Stimulated activated CD4-positive, alpha-beta T cell treated with anti-CD3 and anti-CD28 coated beads, TNF-alpha, amount 100 ng/mL, for 4 hours (primary cell): ENCODE results near the gene RNU2-1.
"Not testable (repeated sequence)": the region's sequence is repeated elsewhere in the genome, so short reads cannot be mapped to it uniquely, and the experiment has no call there.

Experiments used
- DNase-seq, 3 experiments: peaks; one replicate each; pipeline ENCODE4 v3.0.0-alpha.2; 2020; ENCODE audit warnings: low read depth in 3 of 3

The RNU2-1 gene

DNA sequence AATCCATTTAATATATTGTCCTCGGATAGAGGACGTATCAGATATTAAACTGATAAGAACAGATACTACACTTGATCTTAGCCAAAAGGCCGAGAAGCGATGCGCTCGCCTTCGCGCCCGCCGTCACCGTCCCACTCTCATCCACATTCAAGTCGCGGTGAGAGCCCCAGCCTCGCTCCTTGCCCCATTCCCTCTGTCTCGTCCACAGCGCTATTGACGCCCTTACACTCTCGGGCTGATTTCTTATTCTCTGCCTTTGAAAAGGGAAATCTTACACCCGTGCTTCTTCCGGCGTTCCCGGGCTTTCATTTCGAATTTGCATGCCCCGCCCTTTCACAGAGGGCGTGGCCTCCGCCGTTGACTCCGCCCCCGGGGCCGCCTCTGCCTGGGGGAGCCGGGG is at the start of gene RNU2-1:
TSS of gene RNU2-1 (minus strand) at position 101 of the 400 bp plus-strand sequence.
- not testable (repeated sequence) for DNase-seq

DNA sequence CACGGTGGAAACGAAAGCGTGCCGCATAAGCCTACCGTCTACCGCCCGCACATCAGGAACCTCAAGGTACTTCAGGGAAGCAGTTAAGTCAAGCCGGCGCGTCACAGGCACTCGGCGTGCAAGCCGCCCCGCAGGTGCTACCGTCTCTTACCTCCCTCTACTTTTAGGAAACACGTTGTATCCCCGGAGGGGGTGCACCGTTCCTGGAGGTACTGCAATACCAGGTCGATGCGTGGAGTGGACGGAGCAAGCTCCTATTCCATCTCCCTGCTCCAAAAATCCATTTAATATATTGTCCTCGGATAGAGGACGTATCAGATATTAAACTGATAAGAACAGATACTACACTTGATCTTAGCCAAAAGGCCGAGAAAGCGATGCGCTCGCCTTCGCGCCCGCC is 39.1 kb upstream of the RNU2-1 start:
- DNase-seq = not testable (repeated sequence)

GRCh38 chr17:43272483-43272882 is 38.7 kb upstream of the RNU2-1 start:
- DNase-seq = not testable (repeated sequence)

GRCh38 chr17:43270552-43271504 is 37.1 kb upstream of the RNU2-1 start:
- DNase-seq = not testable (repeated sequence)

GRCh38 chr17:43246456-43246855 is 12.7 kb upstream of the RNU2-1 start:
- not testable (repeated sequence) for DNase-seq

DNA sequence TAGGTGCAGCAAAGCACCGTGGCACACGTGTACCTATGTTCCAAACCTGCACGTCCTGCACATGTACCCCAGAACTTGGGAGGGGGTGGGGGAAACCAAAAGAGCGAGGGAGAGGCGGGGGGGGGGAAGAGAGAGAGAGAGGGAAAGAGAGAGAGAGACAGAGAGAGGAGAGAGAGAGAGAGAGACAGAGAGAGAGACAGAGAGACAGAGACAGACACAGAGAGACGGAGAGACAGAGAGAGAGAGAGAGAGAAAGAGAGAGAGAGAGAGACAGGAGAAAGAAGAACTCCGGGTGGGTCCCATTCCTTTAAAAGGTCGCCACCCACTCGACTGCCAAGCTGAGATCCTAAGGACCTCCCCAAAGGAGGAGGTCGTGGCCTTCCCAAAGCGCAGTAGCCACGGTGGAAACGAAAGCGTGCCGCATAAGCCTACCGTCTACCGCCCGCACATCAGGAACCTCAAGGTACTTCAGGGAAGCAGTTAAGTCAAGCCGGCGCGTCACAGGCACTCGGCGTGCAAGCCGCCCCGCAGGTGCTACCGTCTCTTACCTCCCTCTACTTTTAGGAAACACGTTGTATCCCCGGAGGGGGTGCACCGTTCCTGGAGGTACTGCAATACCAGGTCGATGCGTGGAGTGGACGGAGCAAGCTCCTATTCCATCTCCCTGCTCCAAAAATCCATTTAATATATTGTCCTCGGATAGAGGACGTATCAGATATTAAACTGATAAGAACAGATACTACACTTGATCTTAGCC is 7.0 kb upstream of the RNU2-1 start:
- not testable (repeated sequence) for DNase-seq

DNA sequence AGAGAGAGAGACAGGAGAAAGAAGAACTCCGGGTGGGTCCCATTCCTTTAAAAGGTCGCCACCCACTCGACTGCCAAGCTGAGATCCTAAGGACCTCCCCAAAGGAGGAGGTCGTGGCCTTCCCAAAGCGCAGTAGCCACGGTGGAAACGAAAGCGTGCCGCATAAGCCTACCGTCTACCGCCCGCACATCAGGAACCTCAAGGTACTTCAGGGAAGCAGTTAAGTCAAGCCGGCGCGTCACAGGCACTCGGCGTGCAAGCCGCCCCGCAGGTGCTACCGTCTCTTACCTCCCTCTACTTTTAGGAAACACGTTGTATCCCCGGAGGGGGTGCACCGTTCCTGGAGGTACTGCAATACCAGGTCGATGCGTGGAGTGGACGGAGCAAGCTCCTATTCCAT is 5.8 kb upstream of the RNU2-1 start:
- DNase-seq = not testable (repeated sequence)

DNA sequence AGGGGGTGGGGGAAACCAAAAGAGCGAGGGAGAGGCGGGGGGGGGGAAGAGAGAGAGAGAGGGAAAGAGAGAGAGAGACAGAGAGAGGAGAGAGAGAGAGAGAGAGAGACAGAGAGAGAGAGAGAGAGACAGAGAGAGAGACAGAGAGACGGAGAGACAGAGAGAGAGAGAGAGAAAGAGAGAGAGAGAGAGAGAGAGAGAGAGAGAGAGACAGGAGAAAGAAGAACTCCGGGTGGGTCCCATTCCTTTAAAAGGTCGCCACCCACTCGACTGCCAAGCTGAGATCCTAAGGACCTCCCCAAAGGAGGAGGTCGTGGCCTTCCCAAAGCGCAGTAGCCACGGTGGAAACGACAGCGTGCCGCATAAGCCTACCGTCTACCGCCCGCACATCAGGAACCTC is 514 bp downstream of the RNU2-1 start:
- not testable (repeated sequence) for DNase-seq

DNA sequence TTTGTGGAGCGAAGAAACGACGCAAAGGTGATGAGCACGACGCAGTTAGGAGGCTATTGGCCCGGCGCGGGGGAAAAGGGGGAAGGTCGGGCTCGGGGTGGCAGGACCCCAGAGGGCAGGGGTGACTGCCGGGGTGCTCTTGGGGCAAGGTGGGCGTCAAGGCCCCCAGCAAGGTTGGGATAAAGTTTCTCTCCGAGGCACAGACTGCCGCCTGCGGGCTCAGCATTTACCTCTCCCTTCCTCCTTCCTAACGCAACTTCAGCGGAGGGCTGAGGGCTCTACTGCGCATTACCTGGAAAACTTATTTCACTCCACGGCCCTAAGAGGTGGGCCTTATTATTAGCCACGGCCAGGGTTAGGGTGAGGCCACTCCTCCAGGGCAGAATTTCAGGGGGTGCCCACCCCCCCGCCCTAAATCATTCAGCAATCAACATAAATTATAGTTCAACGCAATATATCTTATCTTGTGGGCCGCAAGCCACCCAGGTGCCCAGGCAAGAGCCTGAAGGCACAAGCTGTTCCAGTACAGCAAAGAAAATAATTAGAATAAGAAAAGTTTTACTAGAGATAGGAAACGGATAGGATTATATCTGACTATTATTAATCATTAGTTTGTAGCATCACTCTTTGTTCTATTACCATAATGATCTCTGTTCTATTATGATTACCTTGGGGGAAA is 1.6 kb downstream of the RNU2-1 start:
- peak in 1 of 3 experiments; percentile 21 for DNase-seq

DNA sequence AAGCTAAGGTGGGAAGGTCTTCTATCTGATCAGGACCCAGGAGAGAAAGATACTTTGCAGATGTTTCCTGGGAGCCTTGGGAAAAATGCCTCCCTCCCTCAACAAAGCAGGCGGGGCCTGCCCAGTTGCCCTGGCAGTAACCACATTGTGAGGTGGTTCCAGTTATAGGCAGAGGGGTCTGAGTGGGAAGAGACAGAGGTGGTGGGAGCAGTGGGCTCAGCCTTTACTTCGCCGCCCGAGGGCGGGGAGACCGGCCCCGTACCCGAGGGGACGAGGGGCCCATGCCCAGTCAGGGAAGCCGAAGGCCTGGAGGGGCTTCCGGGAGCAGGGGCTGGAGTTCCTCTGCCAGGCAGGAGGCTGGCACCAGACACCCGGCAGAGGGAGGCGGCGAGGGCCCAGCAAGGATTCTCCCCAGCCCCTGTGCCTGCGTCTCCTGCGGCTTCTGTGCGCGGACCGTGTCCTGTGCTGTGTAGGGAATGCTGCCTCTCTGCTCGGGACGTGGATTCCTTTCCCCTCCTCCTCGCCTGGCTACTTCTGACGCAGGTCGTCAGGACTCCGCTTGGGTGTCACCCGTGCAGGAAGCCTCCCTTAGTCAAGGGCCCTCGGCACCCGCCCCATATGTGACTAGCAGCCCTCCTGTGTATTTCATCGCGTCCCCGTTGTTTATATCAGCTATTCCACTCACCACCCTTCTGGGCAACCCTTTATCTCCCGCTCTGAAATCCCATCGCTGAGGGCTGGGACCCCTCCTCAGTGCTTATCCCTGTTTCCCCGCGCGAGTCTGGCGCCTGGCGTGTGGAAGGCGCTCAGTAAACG is 2.4 kb downstream of the RNU2-1 start:
- not testable (repeated sequence) for DNase-seq

- not testable (repeated sequence) for DNase-seq
Measured at GRCh38 chr17:43228020-43228782, 5.6 kb downstream of the RNU2-1 start, which contains the start of gene CCDC200. TSS of gene CCDC200 (minus strand) at chr17:43228623. CDS start at chr17:43228554, 69 bp downstream.

DNA sequence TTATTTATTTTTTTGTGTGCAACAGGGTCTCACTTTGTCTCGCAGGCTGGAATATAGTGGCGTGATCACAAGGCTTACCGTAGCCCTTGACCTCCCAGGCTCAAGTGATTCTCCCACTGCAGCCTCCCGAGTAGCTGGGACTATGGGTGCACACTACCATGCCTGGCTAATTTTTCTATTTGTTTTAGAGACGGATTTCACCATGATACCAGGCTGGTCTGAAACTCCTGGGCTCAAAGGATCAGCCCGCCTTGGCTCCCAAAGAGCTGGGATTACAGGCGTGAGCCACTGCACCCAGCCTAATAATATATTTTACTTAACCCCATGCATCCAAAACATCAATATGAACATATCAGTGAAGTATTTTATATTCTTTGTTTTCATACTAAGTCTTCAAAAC is 7.4 kb downstream of the RNU2-1 start:
- no peak for DNase-seq

GRCh38 chr17:43224146-43224705 is 9.6 kb downstream of the RNU2-1 start:
- no peak for DNase-seq

- no peak for DNase-seq
Measured at GRCh38 chr17:43220511-43221125, 13.2 kb downstream of the RNU2-1 start.

DNA sequence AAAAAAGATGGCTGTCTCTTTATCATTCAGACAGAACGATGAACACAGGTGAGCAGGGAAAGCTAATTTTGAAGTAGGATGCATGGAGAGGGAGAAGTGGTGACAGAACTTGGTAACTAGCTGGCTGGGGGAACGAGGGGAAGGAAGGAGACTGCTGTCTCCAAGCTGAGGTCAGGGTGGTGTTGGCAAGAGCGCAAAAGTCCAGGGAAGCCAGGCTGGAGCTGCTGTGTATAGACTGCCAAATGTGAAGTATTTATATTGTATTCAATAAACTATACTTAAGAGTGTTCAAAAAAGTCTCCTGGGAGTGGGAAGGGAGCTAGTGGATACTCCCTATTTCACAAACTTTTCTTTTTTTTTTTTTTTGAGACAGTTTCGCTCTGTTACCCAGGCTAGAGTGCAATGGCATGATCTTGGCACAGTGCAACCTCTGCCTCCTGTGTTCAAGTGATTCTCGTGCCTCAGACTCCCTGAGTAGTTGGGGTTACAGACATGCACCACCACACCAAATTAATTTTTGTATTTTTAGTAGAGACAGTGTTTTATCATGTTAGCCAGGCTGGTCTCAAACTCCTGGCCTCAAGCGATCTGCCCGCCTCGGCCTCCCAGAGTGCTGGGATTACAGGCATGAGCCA is 13.9 kb downstream of the RNU2-1 start:
- no peak for DNase-seq

DNA sequence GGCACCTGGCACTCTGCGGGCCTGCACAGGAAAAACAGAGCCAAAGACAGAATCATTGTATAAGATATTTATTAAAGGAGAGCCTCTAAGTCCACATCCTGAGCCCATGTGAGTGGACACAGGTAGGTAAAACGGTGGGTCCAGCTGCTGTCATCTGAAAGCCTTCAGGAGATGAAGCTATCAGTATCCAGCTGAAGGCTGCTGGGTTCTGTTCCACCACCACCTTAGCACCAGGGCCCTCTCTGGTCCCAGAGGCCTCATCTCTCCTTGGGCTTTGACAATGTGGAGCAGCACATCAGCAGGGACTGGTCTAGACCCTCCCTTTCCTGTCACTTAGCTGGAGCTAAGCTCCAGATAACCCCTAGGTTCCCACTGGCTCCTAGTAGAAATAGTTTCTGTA is 14.8 kb downstream of the RNU2-1 start:
- DNase-seq = no peak

DNA sequence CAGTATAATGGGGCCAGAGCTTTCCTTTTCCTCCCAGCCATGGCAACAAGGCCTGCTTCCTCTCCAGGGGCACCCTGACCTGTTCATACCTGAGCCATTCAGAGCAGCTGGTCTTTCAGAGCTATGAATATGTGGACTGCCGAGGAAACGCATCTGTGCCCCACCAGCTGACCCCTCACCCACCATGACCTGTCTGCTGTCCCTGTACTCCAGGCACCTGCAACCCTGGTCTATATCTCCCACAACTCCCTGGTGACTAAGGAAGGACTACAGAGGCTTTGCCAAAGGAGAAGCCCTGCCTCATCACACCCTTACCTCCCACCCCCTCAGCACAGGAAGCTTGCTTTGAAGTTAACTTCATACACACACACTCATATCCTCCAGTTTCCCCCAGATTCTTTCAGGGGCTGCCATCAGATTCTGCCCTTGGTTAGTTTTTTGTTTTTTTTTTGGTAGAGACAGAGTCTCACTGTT is 16.1 kb downstream of the RNU2-1 start:
- no peak for DNase-seq

GRCh38 chr17:43216762-43217613 is 16.8 kb downstream of the RNU2-1 start:
- DNase-seq = no peak
